HUES6 (cell line): ENCODE results near the gene CDC37L1.
"Not testable (repeated sequence)": the region's sequence is repeated elsewhere in the genome, so short reads cannot be mapped to it uniquely, and the experiment has no call there.

ENCODE experiments used
- H3K27ac ChIP-seq: 2 replicates; pipeline ENCODE4 v1.7.0; 2013; ENCODE audit warnings: low read depth, mild to moderate bottlenecking, low read length, inconsistent platforms
- H3K27me3 ChIP-seq: 2 replicates; pipeline ENCODE4 v1.6.1; 2013; ENCODE audit warnings: low read length; ENCODE audit not compliant: control insufficient read depth, insufficient read depth
- H3K36me3 ChIP-seq: 2 replicates; pipeline ENCODE4 v1.6.1; 2013; ENCODE audit warnings: low read length; ENCODE audit not compliant: control insufficient read depth, insufficient read depth
- H3K4me1 ChIP-seq: 2 replicates; pipeline ENCODE4 v1.6.1; 2013; ENCODE audit warnings: low read length; ENCODE audit not compliant: control insufficient read depth, insufficient read depth
- H3K4me3 ChIP-seq: 2 replicates; pipeline ENCODE4 v1.5.1; 2013; ENCODE audit warnings: low read depth, low read length
- H3K9ac ChIP-seq: one replicate; pipeline ENCODE4 v1.6.1; 2013; ENCODE audit warnings: mild to moderate bottlenecking, low read length
- H3K9me3 ChIP-seq: 2 replicates; pipeline ENCODE4 v1.6.1; 2013; ENCODE audit warnings: low read depth, low read length; ENCODE audit not compliant: control insufficient read depth, insufficient read depth

The CDC37L1 gene

GRCh38 chr9:4660665-4661064, 18.7 kb upstream of the CDC37L1 start:
- H3K36me3 ChIP-seq, H3K9me3 ChIP-seq, H3K9ac ChIP-seq, H3K4me3 ChIP-seq, H3K27ac ChIP-seq, H3K27me3 ChIP-seq: not testable (repeated sequence)
- peaks cover 34% of the 10 kb centered on the region for H3K4me1 ChIP-seq

DNA sequence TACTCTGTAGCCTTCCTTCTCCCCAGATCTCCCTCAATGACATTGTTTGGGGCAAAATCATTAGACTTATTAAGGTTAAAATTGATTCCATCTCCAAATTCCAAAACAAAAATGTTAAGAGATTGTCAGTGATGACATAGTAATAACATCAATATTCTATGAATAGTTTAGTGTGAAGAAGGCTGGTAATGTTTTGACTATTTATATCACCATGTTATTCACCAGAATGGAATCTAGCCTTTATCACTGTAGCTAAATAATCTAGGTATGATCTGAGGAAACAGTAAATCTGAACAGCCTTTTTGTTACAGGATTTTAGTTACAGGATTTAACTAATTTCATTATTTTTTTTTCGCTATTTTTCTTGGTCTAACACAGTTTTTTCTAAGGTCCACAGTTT, 18.2 kb upstream of the CDC37L1 start:
- H3K27ac ChIP-seq: no peak overlapping the region
- H3K27me3 ChIP-seq: no peaks in the 10 kb centered on the region
- no peaks in the 10 kb centered on the region for H3K36me3 ChIP-seq
- peaks cover 39% of the 10 kb centered on the region for H3K4me1 ChIP-seq
- H3K9me3 ChIP-seq: no peaks in the 10 kb centered on the region
- H3K9ac ChIP-seq: no peak overlapping the region
- H3K4me3 ChIP-seq: peak overlapping the region; percentile 80

GRCh38 chr9:4661611-4662010, 17.8 kb upstream of the CDC37L1 start:
- Histone ChIP-seq H3K4me3 (peak overlapping the region; percentile 80), H3K9me3 (no peaks in the 10 kb centered on the region), H3K4me1 (peaks cover 35% of the 10 kb centered on the region), H3K9ac (peak overlapping the region; percentile 31), H3K27me3 (0 out of 2 replicates have a peak, but pooled peaks cover 2% of the 10 kb centered on the region), H3K27ac (no peak overlapping the region), H3K36me3 (no peaks in the 10 kb centered on the region)

GRCh38 chr9:4662108-4662988, 17.0 kb upstream of the CDC37L1 start, which contains the start of gene PLPP6:
Gene PLPP6 (plus strand): TSS chr9:4662294. CDS start chr9:4662376, 82 bp downstream.
- peaks cover 32% of the 10 kb centered on the region for H3K4me1 ChIP-seq
- peaks cover 6% of the 10 kb centered on the region; the same call in 1 of the 2 replicates for H3K27me3 ChIP-seq
- H3K9ac ChIP-seq: peak within 1 kb of the TSS; percentile 51
- peak within 1 kb of the TSS; percentile 80 for H3K4me3 ChIP-seq
- no peaks in the 10 kb centered on the region for H3K9me3 ChIP-seq
- no peaks in the 10 kb centered on the region for H3K36me3 ChIP-seq
- peak within 1 kb of the TSS; percentile 45 for H3K27ac ChIP-seq

GRCh38 chr9:4662989-4663792, 16.2 kb upstream of the CDC37L1 start:
- H3K4me3 ChIP-seq: peak overlapping the region; percentile 80
- peaks cover 6% of the 10 kb centered on the region; the same call in 1 of the 2 replicates for H3K27me3 ChIP-seq
- H3K36me3 ChIP-seq: no peaks in the 10 kb centered on the region
- H3K27ac ChIP-seq: no peak overlapping the region
- H3K4me1 ChIP-seq: peaks cover 32% of the 10 kb centered on the region
- H3K9me3 ChIP-seq: no peaks in the 10 kb centered on the region
- peak overlapping the region; percentile 51 for H3K9ac ChIP-seq

- Histone ChIP-seq H3K9ac (no peak overlapping the region), H3K36me3 (no peaks in the 10 kb centered on the region), H3K4me1 (peaks cover 32% of the 10 kb centered on the region), H3K4me3 (peak overlapping the region; percentile 80), H3K27me3 (peaks cover 6% of the 10 kb centered on the region; the same call in 1 of the 2 replicates), H3K9me3 (no peaks in the 10 kb centered on the region), H3K27ac (no peak overlapping the region)
Measured at GRCh38 chr9:4663956-4664355, 15.4 kb upstream of the CDC37L1 start.

DNA sequence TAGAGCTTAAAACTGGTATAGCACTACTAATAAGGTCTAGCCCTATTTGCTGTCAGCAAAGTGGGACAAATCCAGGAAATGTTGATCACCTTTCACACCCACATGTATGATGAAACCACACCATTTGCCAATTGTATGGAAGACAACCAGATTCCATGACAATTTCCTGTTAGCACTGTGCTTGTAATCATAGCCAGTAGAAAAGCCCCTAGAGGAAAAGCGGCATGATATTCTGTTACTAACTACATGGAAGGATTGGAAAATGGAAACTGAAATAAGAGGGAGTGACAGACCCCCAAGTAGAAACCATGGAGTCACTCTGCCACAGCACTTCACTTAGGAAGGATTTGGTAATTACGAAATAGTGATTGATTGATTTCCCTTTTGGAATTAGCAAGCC, 14.0 kb upstream of the CDC37L1 start:
- no peaks in the 10 kb centered on the region for H3K9me3 ChIP-seq
- H3K4me3 ChIP-seq: peak overlapping the region; percentile 80
- peaks cover 6% of the 10 kb centered on the region; the same call in 1 of the 2 replicates for H3K27me3 ChIP-seq
- no peaks in the 10 kb centered on the region for H3K36me3 ChIP-seq
- no peak overlapping the region for H3K9ac ChIP-seq
- peaks cover 32% of the 10 kb centered on the region for H3K4me1 ChIP-seq
- no peak overlapping the region for H3K27ac ChIP-seq

GRCh38 chr9:4666042-4666699, 13.2 kb upstream of the CDC37L1 start, which contains the start of gene SPATA6L:
Gene SPATA6L (minus strand): TSS chr9:4666480. CDS start chr9:4666250, 230 bp downstream.
- Histone ChIP-seq H3K9ac (peak within 1 kb of the TSS; percentile 38), H3K9me3 (no peaks in the 10 kb centered on the region), H3K27ac (no peak within 1 kb of the TSS), H3K4me1 (peaks cover 38% of the 10 kb centered on the region), H3K36me3 (no peaks in the 10 kb centered on the region), H3K27me3 (peaks cover 6% of the 10 kb centered on the region; the same call in 1 of the 2 replicates), H3K4me3 (peak within 1 kb of the TSS; percentile 80)

GRCh38 chr9:4667681-4668080, 11.7 kb upstream of the CDC37L1 start:
- Histone ChIP-seq H3K9ac (no peak overlapping the region), H3K9me3 (no peaks in the 10 kb centered on the region), H3K4me1 (peaks cover 38% of the 10 kb centered on the region), H3K36me3 (no peaks in the 10 kb centered on the region), H3K27ac (no peak overlapping the region), H3K4me3 (no peak overlapping the region), H3K27me3 (peaks cover 6% of the 10 kb centered on the region; the same call in 1 of the 2 replicates)

GRCh38 chr9:4668604-4669003, 10.8 kb upstream of the CDC37L1 start:
- H3K4me1 ChIP-seq: peaks cover 31% of the 10 kb centered on the region
- no peak overlapping the region for H3K4me3 ChIP-seq

More at GRCh38 chr9:4668604-4669003, 10.8 kb upstream of the CDC37L1 start:
- H3K9ac ChIP-seq: no peak overlapping the region
- no peaks in the 10 kb centered on the region for H3K9me3 ChIP-seq
- no peak overlapping the region for H3K27ac ChIP-seq
- no peaks in the 10 kb centered on the region for H3K36me3 ChIP-seq
- H3K27me3 ChIP-seq: peaks cover 6% of the 10 kb centered on the region; the same call in 1 of the 2 replicates
